ENCODE results near the gene TREX2. TPM values are rescaled to one million over a fixed set of nuclear protein-coding genes. Genes with fewer than 3 reads are reported as not detected.

Gene TREX2
- total and polyA plus RNA-seq, 2 of the 8 experiments (the other 6 are each of a cell fraction or from before 2014, with no cell fraction given) = 0.71 to 0.80 TPM

DNA sequence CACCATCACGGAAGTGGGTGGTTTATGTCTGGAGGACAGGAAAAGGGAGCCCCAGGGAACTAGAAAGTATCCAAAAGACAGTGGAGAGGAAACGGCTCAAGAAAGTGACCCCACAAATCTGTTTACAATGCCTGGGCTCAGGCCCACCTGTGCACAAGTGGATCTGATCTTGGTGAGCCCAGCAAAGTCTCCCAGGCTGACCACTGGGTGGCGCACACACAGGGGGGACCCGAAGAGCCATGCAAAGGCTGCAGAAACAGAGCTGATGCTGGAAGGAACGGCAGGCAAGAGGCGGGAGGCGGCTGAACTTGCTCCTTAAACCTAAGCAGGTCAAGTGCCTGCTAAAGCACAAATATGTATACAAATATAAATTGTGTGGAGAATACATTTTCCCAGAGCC lies 15.0 kb upstream of the TREX2 start:
- 13% methylated on average over 3 of the region's 7 CpGs; no CpG with 5 or more reads in 1 of the 2 experiments for WGBS, 2 experiments (ENCODE audit: extremely low coverage in 1 of 2, insufficient coverage in 1 of 2, insufficient read length in 1 of 2, insufficient replicate concordance in 2 of 2, low coverage in 1 of 2, low lambda C conversion rate in 2 of 2, missing lambda C conversion rate in 1 of 2)
- POLR2A ChIA-PET (ENCODE audit: partially characterized antibody) = no interaction called here
- no peak for TF ChIP-seq KDM5A (IDR thresholded peaks at IDR 0.05; ENCODE audit: low read length)
- TF ChIP-seq CEBPB (IDR thresholded peaks at IDR 0.05; ENCODE audit: low read depth, low read length) = no peak
- no peak for TF ChIP-seq CHD2 (IDR thresholded peaks at IDR 0.05; ENCODE audit: low read length)
- TF ChIP-seq, protein P1, sequence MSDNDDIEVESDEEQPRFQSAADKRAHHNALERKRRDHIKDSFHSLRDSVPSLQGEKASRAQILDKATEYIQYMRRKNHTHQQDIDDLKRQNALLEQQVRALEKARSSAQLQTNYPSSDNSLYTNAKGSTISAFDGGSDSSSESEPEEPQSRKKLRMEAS (IDR thresholded peaks at IDR 0.05) = no peak
- TF ChIP-seq BACH1 (IDR thresholded peaks at IDR 0.05; ENCODE audit: low read length) = no peak
- no peak for TF ChIP-seq RBBP5 (IDR thresholded peaks at IDR 0.05; ENCODE audit: borderline replicate concordance, low read depth, low read length)
- TF ChIP-seq KDM1A (IDR thresholded peaks at IDR 0.05; ENCODE audit: borderline replicate concordance, low read length) = no peak
- no peak for TF ChIP-seq GTF2F1 (IDR thresholded peaks at IDR 0.05; ENCODE audit: borderline replicate concordance, low read depth, low read length)
- TF ChIP-seq, protein P2, sequence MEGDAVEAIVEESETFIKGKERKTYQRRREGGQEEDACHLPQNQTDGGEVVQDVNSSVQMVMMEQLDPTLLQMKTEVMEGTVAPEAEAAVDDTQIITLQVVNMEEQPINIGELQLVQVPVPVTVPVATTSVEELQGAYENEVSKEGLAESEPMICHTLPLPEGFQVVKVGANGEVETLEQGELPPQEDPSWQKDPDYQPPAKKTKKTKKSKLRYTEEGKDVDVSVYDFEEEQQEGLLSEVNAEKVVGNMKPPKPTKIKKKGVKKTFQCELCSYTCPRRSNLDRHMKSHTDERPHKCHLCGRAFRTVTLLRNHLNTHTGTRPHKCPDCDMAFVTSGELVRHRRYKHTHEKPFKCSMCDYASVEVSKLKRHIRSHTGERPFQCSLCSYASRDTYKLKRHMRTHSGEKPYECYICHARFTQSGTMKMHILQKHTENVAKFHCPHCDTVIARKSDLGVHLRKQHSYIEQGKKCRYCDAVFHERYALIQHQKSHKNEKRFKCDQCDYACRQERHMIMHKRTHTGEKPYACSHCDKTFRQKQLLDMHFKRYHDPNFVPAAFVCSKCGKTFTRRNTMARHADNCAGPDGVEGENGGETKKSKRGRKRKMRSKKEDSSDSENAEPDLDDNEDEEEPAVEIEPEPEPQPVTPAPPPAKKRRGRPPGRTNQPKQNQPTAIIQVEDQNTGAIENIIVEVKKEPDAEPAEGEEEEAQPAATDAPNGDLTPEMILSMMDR (IDR thresholded peaks at IDR 0.05; ENCODE audit: control extremely low read depth in 1 of 3, insufficient read depth in 1 of 3, low read depth in 1 of 3, low read length in 3 of 3) = peak in 2 of 3 experiments; percentile 73 to 76; a peak in 3 of 4 replicates
- TF ChIP-seq RAD21 (IDR thresholded peaks at IDR 0.05 in 1 of 2, conservative IDR thresholded peaks at IDR 0.05 in 1 of 2; ENCODE audit: low read depth in 2 of 2, low read length in 2 of 2) = peak; percentile 48 to 59
- TF ChIP-seq HDAC2 (IDR thresholded peaks at IDR 0.05; ENCODE audit: borderline replicate concordance in 1 of 2, low read depth in 2 of 2, low read length in 2 of 2) = no peak

More for the DNA sequence above, 15.0 kb upstream of the TREX2 start:
- Histone ChIP-seq H3K4me1 (replicated peaks in 1 of 4; ENCODE audit: control insufficient read depth in 3 of 4, insufficient read depth in 4 of 4, low read length in 3 of 4) (no peaks in the 10 kb centered on the region), H3K9me3 (ENCODE audit: insufficient read depth in 2 of 2, low read depth in 1 of 2, low read length in 1 of 2) (no peaks in the 10 kb centered on the region), H3K4me2 (ENCODE audit: insufficient read depth in 1 of 2, low read depth in 2 of 2, low read length in 2 of 2) (no peak overlapping the region), H3K36me3 (ENCODE audit: control insufficient read depth in 2 of 4, insufficient read depth in 4 of 4, low read length in 3 of 4) (peaks cover 0 to 4% (median 2%) of the 10 kb centered on the region in 4 experiments; a peak in 4 of 8 replicates), H3K23me2 (ENCODE audit: low read depth, low read length) (no peaks in the 10 kb centered on the region), H3K56ac (replicated peaks; ENCODE audit: insufficient read length, low read depth, low read length) (no peak overlapping the region), H2BK15ac (ENCODE audit: low read length) (no peak overlapping the region), H3K27me3 (replicated peaks in 1 of 4; ENCODE audit: control insufficient read depth in 3 of 4, extremely low read depth in 1 of 4, insufficient read depth in 3 of 4, low read length in 3 of 4) (no peaks in the 10 kb centered on the region), H2AK5ac (ENCODE audit: low read depth, low read length) (no peak overlapping the region), H3K9ac (replicated peaks in 1 of 4; ENCODE audit: extremely low read depth in 1 of 4, low read depth in 3 of 4, low read length in 3 of 4) (no peak overlapping the region), H4K91ac (replicated peaks; ENCODE audit: insufficient read length, low read length) (no peak overlapping the region), H2BK5ac (ENCODE audit: low read depth, low read length) (no peak overlapping the region), H2BK20ac (ENCODE audit: low read length) (no peak overlapping the region), H4K5ac (ENCODE audit: insufficient read length, low read depth, low read length) (no peak overlapping the region), H3K79me2 (ENCODE audit: control insufficient read depth in 1 of 2, insufficient read depth in 2 of 2, low read length in 2 of 2) (no peaks in the 10 kb centered on the region), H3K27ac (ENCODE audit: low read depth, low read length) (no peak overlapping the region), H3K79me1 (ENCODE audit: low read depth, low read length) (no peaks in the 10 kb centered on the region), H4K20me1 (replicated peaks in 1 of 2; ENCODE audit: control insufficient read depth in 1 of 2, insufficient read depth in 2 of 2, low read length in 2 of 2) (peaks cover 0 to 2% of the 10 kb centered on the region in 2 experiments), H2BK12ac (ENCODE audit: low read depth, low read length) (no peak overlapping the region), H3K14ac (ENCODE audit: insufficient read length) (no peak overlapping the region), H4K8ac (ENCODE audit: extremely low read depth, insufficient read depth, low read length) (no peak overlapping the region), H2AFZ (ENCODE audit: low read length) (no peak overlapping the region), H3K4ac (replicated peaks; ENCODE audit: insufficient read length, low read depth, low read length) (no peak overlapping the region), H3K23ac (ENCODE audit: insufficient read length) (no peak overlapping the region), H3K18ac (ENCODE audit: extremely low read depth, low read length) (no peak overlapping the region), H2BK120ac (replicated peaks; ENCODE audit: low read depth, low read length) (no peak overlapping the region), H3K4me3 (ENCODE audit: extremely low read depth in 1 of 4, insufficient read depth in 2 of 4, low read depth in 3 of 4, low read length in 4 of 4) (no peak overlapping the region)
- peak; percentile 28 for FAIRE-seq
- no peak for DNase-seq (ENCODE audit: low read depth in 1 of 2, low spot score in 2 of 2)
- CTCF ChIA-PET (ENCODE audit: partially characterized antibody) = interaction anchor here (0.6 to 3.7 kb wide), 16 partner anchors 9 to 547 kb away, joined by 3 to 21 read pairs (median 4); partner anchors contain the start of genes HAUS7 and TREX2

Measured in H1 (cell line).